ENCODE results near the gene STARD4.

STARD4 gene

DNA sequence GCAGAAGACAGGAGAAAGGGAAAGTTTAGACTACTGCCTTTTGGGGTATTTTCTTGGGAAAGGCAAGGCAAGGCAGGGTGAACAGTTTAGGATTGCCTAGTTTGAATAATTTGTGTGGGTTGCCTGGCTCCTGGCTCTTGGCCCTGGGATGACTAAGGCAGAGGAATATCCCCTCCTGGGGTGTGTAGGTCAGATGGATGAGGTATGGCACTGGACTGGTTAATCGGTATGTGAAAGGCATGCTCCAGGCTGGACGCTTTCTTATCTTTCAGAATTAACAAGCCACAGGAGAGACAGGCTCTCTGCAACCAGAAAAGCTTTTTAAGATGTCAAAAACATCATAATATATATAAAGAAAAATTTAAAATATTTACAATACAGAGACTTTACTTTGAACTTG, 58.6 kb downstream of the STARD4 start:
- CTCF ChIA-PET: no interaction called here
- peak; percentile 23 for DNase-seq (ENCODE audit: extremely low spot score)

DNA sequence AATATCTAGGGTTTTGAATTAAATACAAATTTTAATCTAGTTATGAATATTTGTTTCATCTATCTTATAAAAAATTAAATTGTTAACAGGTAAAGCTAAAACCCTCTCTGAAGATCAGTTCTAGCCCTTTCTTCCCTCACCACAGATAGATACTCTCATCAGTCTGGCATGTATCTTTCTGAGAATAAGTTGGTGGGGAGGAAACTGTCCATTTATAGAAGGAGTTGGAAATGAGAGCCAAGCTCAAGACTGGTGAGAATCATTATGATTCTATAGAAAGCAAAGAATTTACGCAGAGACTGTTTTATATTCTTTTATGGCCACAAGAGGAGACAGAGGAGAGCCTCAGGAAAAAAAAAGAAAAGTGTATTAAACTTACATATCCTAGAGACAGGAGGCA, 59.0 kb downstream of the STARD4 start:
- TF ChIP-seq, protein P1, sequence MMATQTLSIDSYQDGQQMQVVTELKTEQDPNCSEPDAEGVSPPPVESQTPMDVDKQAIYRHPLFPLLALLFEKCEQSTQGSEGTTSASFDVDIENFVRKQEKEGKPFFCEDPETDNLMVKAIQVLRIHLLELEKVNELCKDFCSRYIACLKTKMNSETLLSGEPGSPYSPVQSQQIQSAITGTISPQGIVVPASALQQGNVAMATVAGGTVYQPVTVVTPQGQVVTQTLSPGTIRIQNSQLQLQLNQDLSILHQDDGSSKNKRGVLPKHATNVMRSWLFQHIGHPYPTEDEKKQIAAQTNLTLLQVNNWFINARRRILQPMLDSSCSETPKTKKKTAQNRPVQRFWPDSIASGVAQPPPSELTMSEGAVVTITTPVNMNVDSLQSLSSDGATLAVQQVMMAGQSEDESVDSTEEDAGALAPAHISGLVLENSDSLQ (IDR thresholded peaks at IDR 0.05): no peak
- TF ChIP-seq ZNF384 (IDR thresholded peaks at IDR 0.05) (no peak), NFRKB (IDR thresholded peaks at IDR 0.05) (no peak)
- DNase-seq (ENCODE audit: extremely low spot score): no peak
- CTCF ChIA-PET: no interaction called here
- POLR2A ChIA-PET: no interaction called here

More for the DNA sequence above, 58.6 kb downstream of the STARD4 start:
- TF ChIP-seq TARDBP (IDR thresholded peaks at IDR 0.05) (no peak), FOXM1 (IDR thresholded peaks at IDR 0.05; ENCODE audit: borderline replicate concordance) (no peak), ARNT (IDR thresholded peaks at IDR 0.05) (no peak), ZNF384 (IDR thresholded peaks at IDR 0.05) (no peak), ELF4 (IDR thresholded peaks at IDR 0.05) (no peak), CTBP1 (IDR thresholded peaks at IDR 0.05; ENCODE audit: borderline replicate concordance) (no peak), LEF1 (IDR thresholded peaks at IDR 0.05; ENCODE audit: borderline replicate concordance) (no peak), FOXK2 (IDR thresholded peaks at IDR 0.05) (no peak), BHLHE40 (IDR thresholded peaks at IDR 0.05; ENCODE audit: borderline replicate concordance) (no peak), SP1 (IDR thresholded peaks at IDR 0.05) (no peak), SUZ12 (IDR thresholded peaks at IDR 0.05) (no peak), HDGF (IDR thresholded peaks at IDR 0.05; ENCODE audit: borderline replicate concordance) (no peak), NFRKB (IDR thresholded peaks at IDR 0.05) (no peak), L3MBTL2 (conservative IDR thresholded peaks at IDR 0.05) (no peak)
- TF ChIP-seq, protein P1 (IDR thresholded peaks at IDR 0.05): no peak
- POLR2A ChIA-PET: no interaction called here

DNA sequence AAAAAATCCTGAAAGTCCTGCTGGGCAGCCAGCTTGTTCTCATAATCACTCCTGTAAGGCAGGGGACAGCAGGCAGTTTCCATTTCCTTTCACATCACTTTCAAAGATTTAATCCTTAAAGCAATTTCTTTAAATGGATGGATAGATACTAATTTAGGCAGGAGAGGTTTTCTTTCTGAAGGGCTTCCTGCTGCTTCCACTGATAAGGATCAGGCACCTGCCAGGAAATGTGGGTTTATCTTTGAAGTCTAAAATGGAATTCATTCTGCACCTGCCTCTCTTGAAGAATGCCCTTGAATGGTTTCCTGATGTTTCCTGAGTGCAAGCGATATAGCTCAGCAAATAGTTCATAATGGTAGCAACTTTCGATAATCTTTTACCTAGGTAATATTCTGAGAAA, 64.5 kb downstream of the STARD4 start:
- ChIA-PET POLR2A (no interaction called here), CTCF (no interaction called here)
- DNase-seq (ENCODE audit: extremely low spot score): no peak
- TF ChIP-seq SUZ12 (IDR thresholded peaks at IDR 0.05) (no peak), NFRKB (IDR thresholded peaks at IDR 0.05) (no peak), ELF4 (IDR thresholded peaks at IDR 0.05) (no peak), FOXM1 (IDR thresholded peaks at IDR 0.05; ENCODE audit: borderline replicate concordance) (no peak), L3MBTL2 (conservative IDR thresholded peaks at IDR 0.05) (no peak), LEF1 (IDR thresholded peaks at IDR 0.05; ENCODE audit: borderline replicate concordance) (no peak), BHLHE40 (IDR thresholded peaks at IDR 0.05; ENCODE audit: borderline replicate concordance) (no peak)
- TF ChIP-seq, protein P1 (IDR thresholded peaks at IDR 0.05): no peak

DNA sequence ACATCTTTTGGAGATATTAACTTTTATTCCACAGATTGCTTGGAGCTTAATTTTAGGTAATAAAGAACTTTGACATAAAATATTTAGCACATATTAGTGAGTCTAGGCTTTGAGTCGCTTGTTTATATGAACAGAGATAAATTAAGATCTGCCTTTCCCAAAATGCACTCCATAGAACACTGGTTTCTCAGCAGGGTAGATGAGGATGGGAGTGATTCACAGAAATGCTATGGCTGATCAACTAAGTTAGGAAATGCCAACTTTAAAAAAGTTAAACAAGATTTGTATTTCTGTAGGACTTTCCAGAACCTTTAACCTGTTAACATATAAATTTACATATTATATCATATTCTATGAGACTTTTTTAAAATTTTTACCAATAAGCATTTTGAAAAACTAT, 65.2 kb downstream of the STARD4 start:
- CTCF ChIA-PET: no interaction called here
- TF ChIP-seq NFRKB (IDR thresholded peaks at IDR 0.05): no peak
- TF ChIP-seq SUZ12 (IDR thresholded peaks at IDR 0.05): no peak
- TF ChIP-seq ARNT (IDR thresholded peaks at IDR 0.05): no peak
- no peak for TF ChIP-seq FOXK2 (IDR thresholded peaks at IDR 0.05)
- no peak for TF ChIP-seq L3MBTL2 (conservative IDR thresholded peaks at IDR 0.05)
- no peak for TF ChIP-seq ZNF384 (IDR thresholded peaks at IDR 0.05)
- no peak for TF ChIP-seq SP1 (IDR thresholded peaks at IDR 0.05)
- TF ChIP-seq, protein P1 (IDR thresholded peaks at IDR 0.05): no peak
- TF ChIP-seq LEF1 (IDR thresholded peaks at IDR 0.05; ENCODE audit: borderline replicate concordance): no peak
- TF ChIP-seq BHLHE40 (IDR thresholded peaks at IDR 0.05; ENCODE audit: borderline replicate concordance): no peak
- TF ChIP-seq FOXA1 (IDR thresholded peaks at IDR 0.05): no peak
- no peak for TF ChIP-seq CTBP1 (IDR thresholded peaks at IDR 0.05; ENCODE audit: borderline replicate concordance)
- DNase-seq (ENCODE audit: extremely low spot score): no peak
- POLR2A ChIA-PET: no interaction called here

Measured in HEK293T (cell line).